Measurements from ENCODE around the gene C1orf159. TPM values are rescaled to one million over a fixed set of nuclear protein-coding genes. Genes with fewer than 3 reads are reported as not detected.
"Not testable (repeated sequence)": the region's sequence is repeated elsewhere in the genome, so short reads cannot be mapped to it uniquely, and the experiment has no call there.

The C1orf159 gene
- total RNA-seq, 1 donor from 2014 or later = 5.4 TPM

- DNase-seq (ENCODE audit: low spot score); intact Hi-C loops (cut with DNase I): not testable (repeated sequence)
Measured at GRCh38 chr1:1104152-1104551, 11.7 kb downstream of the C1orf159 start.

- DNase-seq (ENCODE audit: low spot score) = no peak
- intact Hi-C loops (cut with DNase I) = no loop called here
Measured at GRCh38 chr1:1101503-1101902, 14.4 kb downstream of the C1orf159 start.

GRCh38 chr1:1100296-1100695, 15.6 kb downstream of the C1orf159 start:
- peak; percentile 68 for DNase-seq (ENCODE audit: low spot score)

GRCh38 chr1:1099506-1100183, 16.2 kb downstream of the C1orf159 start:
- peak; percentile 2 for DNase-seq (ENCODE audit: low spot score)
- intact Hi-C loops (cut with DNase I) = no loop called here

More at GRCh38 chr1:1100296-1100695, 15.6 kb downstream of the C1orf159 start:
- intact Hi-C loops (cut with DNase I) = no loop called here

- DNase-seq (ENCODE audit: low spot score) = peak; percentile 12
- intact Hi-C loops (cut with DNase I) = no loop called here
Measured at GRCh38 chr1:1098681-1099421, 17.0 kb downstream of the C1orf159 start.

GRCh38 chr1:1096136-1096535, 19.8 kb downstream of the C1orf159 start:
- intact Hi-C loops (cut with DNase I) = not testable (repeated sequence)
- peak; percentile 49 for DNase-seq (ENCODE audit: low spot score)

GRCh38 chr1:1094981-1095380, 20.9 kb downstream of the C1orf159 start:
- intact Hi-C loops (cut with DNase I) = no loop called here
- peak; percentile 22 for DNase-seq (ENCODE audit: low spot score)

- peak; percentile 63 for DNase-seq (ENCODE audit: low spot score)
- intact Hi-C loops (cut with DNase I) = no loop called here
Measured at GRCh38 chr1:1093610-1093943, 22.3 kb downstream of the C1orf159 start.

- intact Hi-C loops (cut with DNase I) = no loop called here
- DNase-seq (ENCODE audit: low spot score) = peak; percentile 5
Measured at GRCh38 chr1:1092894-1093609, 22.8 kb downstream of the C1orf159 start.

- DNase-seq (ENCODE audit: low spot score) = peak; percentile 63
Measured at GRCh38 chr1:1092149-1092855, 23.6 kb downstream of the C1orf159 start.

GRCh38 chr1:1091344-1092148, 24.3 kb downstream of the C1orf159 start:
- DNase-seq (ENCODE audit: low spot score) = peak; percentile 64
- intact Hi-C loops (cut with DNase I) = no loop called here

More at GRCh38 chr1:1092149-1092855, 23.6 kb downstream of the C1orf159 start:
- intact Hi-C loops (cut with DNase I) = no loop called here

- peak; percentile 60 for DNase-seq (ENCODE audit: low spot score)
Measured at GRCh38 chr1:1090424-1091343, 25.2 kb downstream of the C1orf159 start.

GRCh38 chr1:1089731-1090423, 26.0 kb downstream of the C1orf159 start:
- intact Hi-C loops (cut with DNase I) = no loop called here
- peak; percentile 66 for DNase-seq (ENCODE audit: low spot score)

More at GRCh38 chr1:1090424-1091343, 25.2 kb downstream of the C1orf159 start:
- intact Hi-C loops (cut with DNase I) = no loop called here

- intact Hi-C loops (cut with DNase I) = no loop called here
- peak; percentile 64 for DNase-seq (ENCODE audit: low spot score)
Measured at GRCh38 chr1:1088801-1089680, 26.8 kb downstream of the C1orf159 start.

GRCh38 chr1:1088029-1088800, 27.7 kb downstream of the C1orf159 start:
- intact Hi-C loops (cut with DNase I) = no loop called here
- peak; percentile 58 for DNase-seq (ENCODE audit: low spot score)
